Smooth muscle cell (in vitro differentiated cells): ENCODE measurements around the gene MPRIP. TPM values are rescaled to one million over a fixed set of nuclear protein-coding genes. Genes with fewer than 3 reads are reported as not detected.
"Not testable (repeated sequence)": the region's sequence is repeated elsewhere in the genome, so short reads cannot be mapped to it uniquely, and the experiment has no call there.

Experiments used
- DNase-seq: peaks from one replicate; lab custom pipeline; 2025; ENCODE audit not compliant: unreplicated experiment; lab: John Stamatoyannopoulos, UW
- H2AFZ ChIP-seq: fragments of 200-600 bp; sonication (generic); 2 replicates; pipeline ENCODE4 v1.6.0; 2016; ENCODE audit warnings: antibody characterized with exemption, low read depth, mild to moderate bottlenecking
- H3F3A ChIP-seq: fragments of 200-600 bp; sonication (generic); 2 replicates; pipeline ENCODE4 v1.6.0; 2017; ENCODE audit warnings: antibody characterized with exemption, low read depth
- H3K27ac ChIP-seq: fragments of 200-600 bp; sonication (generic); 2 replicates; pipeline ENCODE4 v1.5.1; 2016; ENCODE audit warnings: low read depth, mild to moderate bottlenecking
- H3K27me3 ChIP-seq: fragments of 200-600 bp; sonication (generic); 2 replicates; pipeline ENCODE4 v1.6.1; 2016; ENCODE audit warnings: low read depth, mild to moderate bottlenecking
- H3K36me3 ChIP-seq: fragments of 200-600 bp; sonication (generic); 2 replicates; pipeline ENCODE4 v1.5.1; 2016; ENCODE audit warnings: low read depth
- H3K4me1 ChIP-seq: fragments of 200-600 bp; sonication (generic); 2 replicates; pipeline ENCODE4 v1.5.1; 2016; ENCODE audit warnings: low read depth
- H3K4me2 ChIP-seq: fragments of 200-600 bp; sonication (generic); 2 replicates; pipeline ENCODE4 v1.6.0; 2016; ENCODE audit warnings: mild to moderate bottlenecking
- H3K4me3 ChIP-seq: fragments of 200-600 bp; sonication (generic); 2 replicates; pipeline ENCODE4 v1.5.1; 2016; ENCODE audit warnings: mild to moderate bottlenecking
- H3K79me2 ChIP-seq: fragments of 200-600 bp; sonication (generic); 2 replicates; pipeline ENCODE4 v1.6.0; 2016; ENCODE audit warnings: low read depth, mild to moderate bottlenecking
- H3K9ac ChIP-seq: fragments of 200-600 bp; sonication (generic); 2 replicates; pipeline ENCODE4 v1.6.0; 2016; ENCODE audit warnings: low read depth
- H3K9me3 ChIP-seq: fragments of 200-600 bp; sonication (generic); replicated peaks from 2 replicates; pipeline ENCODE4 v1.5.1; 2016; ENCODE audit warnings: low read depth
- H4K20me1 ChIP-seq: fragments of 200-600 bp; sonication (generic); 2 replicates; pipeline ENCODE4 v1.6.0; 2016; ENCODE audit warnings: low read depth
- WGBS: methylation state at CpG from one replicate; pipeline ENCODE4 v1.1.7; 2016; ENCODE audit warnings: low lambda C conversion rate; 5-methylcytosine and 5-hydroxymethylcytosine counted together
- polyA plus RNA-seq: library from polyadenylated mRNA; unstranded; fragments of >200 nt; fragmentation: Nextera tagmentation; extraction: Ambion mirVana; gene quantifications from 2 replicates; pipeline ENCODE4 v1.2.1, GENCODE V29; 2016
- total RNA-seq: library from RNA; depleted of rRNA; stranded (reverse); fragments of >200 nt; gene quantifications from 2 replicates; pipeline ENCODE4 v1.2.3, GENCODE V29; 2014
- TF ChIP-seq, protein P1 (sequence below): fragments of 200-600 bp; sonication (generic); IDR thresholded peaks from 2 replicates; pipeline ENCODE4 v1.5.1; 2017; ENCODE audit warnings: borderline replicate concordance, mild to moderate bottlenecking, antibody characterized with exemption; ENCODE audit not compliant: insufficient read depth, poor library complexity, severe bottlenecking

The MPRIP gene
- total and polyA plus RNA-seq, 2 experiments from 2014 or later = 58.8 to 69.3 TPM

DNA sequence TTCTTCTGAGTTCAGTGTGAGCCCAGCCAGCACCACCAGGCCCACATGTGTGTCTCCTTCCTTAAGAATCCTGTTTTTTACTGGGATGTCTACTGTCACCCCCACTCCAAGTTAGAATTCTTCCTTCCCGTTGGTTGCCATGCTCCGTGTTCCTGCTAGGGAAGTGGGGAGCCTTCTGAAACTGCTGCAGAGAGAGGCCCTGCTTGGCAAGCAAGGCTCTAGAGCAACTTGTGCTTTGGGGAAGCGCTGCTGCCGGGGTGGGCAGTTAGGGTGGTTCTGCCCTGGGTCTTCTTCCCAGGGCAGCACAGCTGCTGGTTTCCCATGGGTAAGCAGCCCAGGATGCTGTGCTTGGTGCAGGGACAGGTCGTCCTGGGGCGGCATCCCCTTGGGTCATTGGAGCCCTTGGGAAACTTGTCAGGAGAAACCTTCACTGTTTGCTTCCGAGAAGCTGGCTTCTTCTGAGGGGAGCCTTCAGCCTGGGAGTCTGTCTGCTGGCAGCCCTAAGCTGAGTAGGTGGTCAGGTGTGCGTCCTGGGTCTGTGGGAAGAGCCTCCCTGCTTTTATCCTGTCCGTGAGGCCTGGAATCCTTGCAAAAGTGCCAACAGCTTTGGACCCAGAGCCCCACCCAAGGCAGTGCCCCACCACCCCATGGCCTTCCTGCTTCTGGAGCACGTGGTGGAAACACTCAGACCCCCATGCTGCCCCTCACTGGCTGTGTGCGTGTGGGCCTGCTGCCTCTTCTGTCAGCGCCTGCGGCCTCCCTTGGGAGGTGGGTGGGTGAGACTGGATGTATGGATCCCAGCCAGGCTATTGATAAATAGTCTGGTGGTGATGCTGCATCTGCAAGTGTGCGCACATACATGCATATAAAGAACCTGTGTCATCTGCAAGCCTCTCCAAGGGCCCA is 92.0 kb downstream of the MPRIP start:
- 95% methylated on average over 14 of the region's 14 CpGs for WGBS
- H4K20me1 ChIP-seq = peaks cover 85% of the 10 kb centered on the region
- TF ChIP-seq, protein P1, sequence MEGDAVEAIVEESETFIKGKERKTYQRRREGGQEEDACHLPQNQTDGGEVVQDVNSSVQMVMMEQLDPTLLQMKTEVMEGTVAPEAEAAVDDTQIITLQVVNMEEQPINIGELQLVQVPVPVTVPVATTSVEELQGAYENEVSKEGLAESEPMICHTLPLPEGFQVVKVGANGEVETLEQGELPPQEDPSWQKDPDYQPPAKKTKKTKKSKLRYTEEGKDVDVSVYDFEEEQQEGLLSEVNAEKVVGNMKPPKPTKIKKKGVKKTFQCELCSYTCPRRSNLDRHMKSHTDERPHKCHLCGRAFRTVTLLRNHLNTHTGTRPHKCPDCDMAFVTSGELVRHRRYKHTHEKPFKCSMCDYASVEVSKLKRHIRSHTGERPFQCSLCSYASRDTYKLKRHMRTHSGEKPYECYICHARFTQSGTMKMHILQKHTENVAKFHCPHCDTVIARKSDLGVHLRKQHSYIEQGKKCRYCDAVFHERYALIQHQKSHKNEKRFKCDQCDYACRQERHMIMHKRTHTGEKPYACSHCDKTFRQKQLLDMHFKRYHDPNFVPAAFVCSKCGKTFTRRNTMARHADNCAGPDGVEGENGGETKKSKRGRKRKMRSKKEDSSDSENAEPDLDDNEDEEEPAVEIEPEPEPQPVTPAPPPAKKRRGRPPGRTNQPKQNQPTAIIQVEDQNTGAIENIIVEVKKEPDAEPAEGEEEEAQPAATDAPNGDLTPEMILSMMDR = no peak

DNA sequence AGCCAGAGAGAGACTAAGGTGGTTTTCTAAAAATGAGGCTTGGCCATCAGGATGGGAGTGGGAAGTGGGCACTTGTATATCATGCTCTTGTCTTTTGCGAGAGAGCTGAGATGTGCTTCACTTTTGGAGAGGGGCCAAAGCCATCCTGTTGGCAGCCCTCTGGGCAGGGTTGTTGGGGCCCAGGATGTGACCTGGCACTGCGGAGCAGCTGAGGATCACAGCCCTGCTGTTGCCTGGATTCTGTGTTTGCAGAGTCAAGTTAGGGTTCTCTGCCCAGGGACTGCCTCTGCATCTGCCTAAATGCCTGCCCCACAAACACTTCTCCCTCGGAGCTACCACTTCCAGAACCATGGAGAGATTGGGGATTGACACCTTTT is 92.7 kb downstream of the MPRIP start:
- 70% methylated on average over 3 of the region's 3 CpGs for WGBS
- H3K27me3 ChIP-seq = no peaks in the 10 kb centered on the region
- H3K9ac ChIP-seq = no peak overlapping the region
- H3K79me2 ChIP-seq = no peaks in the 10 kb centered on the region
- no peak overlapping the region for H3K4me2 ChIP-seq
- no peak overlapping the region for H3K27ac ChIP-seq
- H4K20me1 ChIP-seq = peaks cover 85% of the 10 kb centered on the region
- H3K4me1 ChIP-seq = peaks cover 7% of the 10 kb centered on the region
- no peaks in the 10 kb centered on the region for H3F3A ChIP-seq
- DNase-seq = no peak
- H3K9me3 ChIP-seq = no peaks in the 10 kb centered on the region
- H2AFZ ChIP-seq = no peak overlapping the region
- no peaks in the 10 kb centered on the region for H3K36me3 ChIP-seq
- TF ChIP-seq, protein P1 = no peak
- no peak overlapping the region for H3K4me3 ChIP-seq

More for the DNA sequence above, 92.0 kb downstream of the MPRIP start:
- Histone ChIP-seq H3K9ac (no peak overlapping the region), H3K4me2 (no peak overlapping the region), H3K9me3 (no peaks in the 10 kb centered on the region), H3K27ac (no peak overlapping the region), H3K4me3 (no peak overlapping the region), H3F3A (no peaks in the 10 kb centered on the region), H3K79me2 (no peaks in the 10 kb centered on the region), H3K27me3 (no peaks in the 10 kb centered on the region), H3K4me1 (peaks cover 7% of the 10 kb centered on the region), H2AFZ (no peak overlapping the region), H3K36me3 (no peaks in the 10 kb centered on the region)
- DNase-seq = no peak

DNA sequence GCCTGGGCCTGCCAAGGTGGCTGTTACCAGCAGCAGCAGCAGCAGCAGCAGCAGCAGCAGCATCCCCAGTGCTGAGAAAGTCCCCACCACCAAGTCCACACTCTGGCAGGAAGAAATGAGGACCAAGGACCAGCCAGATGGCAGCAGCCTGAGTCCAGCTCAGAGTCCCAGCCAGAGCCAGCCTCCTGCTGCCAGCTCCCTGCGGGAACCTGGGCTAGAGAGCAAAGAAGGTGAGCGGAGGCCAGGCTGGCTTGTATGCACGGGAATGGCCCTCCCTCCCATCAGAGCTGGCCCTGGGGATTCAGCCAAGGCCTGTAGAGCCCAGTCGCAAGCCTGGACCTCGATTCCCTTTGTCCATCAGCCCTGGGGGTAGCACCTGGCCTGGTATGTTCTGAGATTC is 94.0 kb downstream of the MPRIP start:
- not testable (repeated sequence) for H3K36me3 ChIP-seq, H3K4me1 ChIP-seq, H3K79me2 ChIP-seq, H3K9me3 ChIP-seq, H3K27me3 ChIP-seq, H3F3A ChIP-seq, H3K9ac ChIP-seq, H3K4me2 ChIP-seq, H3K27ac ChIP-seq, H3K4me3 ChIP-seq, H2AFZ ChIP-seq, DNase-seq
- H4K20me1 ChIP-seq = peaks cover 84% of the 10 kb centered on the region
- WGBS = 96% methylated on average over 5 of the region's 5 CpGs

DNA sequence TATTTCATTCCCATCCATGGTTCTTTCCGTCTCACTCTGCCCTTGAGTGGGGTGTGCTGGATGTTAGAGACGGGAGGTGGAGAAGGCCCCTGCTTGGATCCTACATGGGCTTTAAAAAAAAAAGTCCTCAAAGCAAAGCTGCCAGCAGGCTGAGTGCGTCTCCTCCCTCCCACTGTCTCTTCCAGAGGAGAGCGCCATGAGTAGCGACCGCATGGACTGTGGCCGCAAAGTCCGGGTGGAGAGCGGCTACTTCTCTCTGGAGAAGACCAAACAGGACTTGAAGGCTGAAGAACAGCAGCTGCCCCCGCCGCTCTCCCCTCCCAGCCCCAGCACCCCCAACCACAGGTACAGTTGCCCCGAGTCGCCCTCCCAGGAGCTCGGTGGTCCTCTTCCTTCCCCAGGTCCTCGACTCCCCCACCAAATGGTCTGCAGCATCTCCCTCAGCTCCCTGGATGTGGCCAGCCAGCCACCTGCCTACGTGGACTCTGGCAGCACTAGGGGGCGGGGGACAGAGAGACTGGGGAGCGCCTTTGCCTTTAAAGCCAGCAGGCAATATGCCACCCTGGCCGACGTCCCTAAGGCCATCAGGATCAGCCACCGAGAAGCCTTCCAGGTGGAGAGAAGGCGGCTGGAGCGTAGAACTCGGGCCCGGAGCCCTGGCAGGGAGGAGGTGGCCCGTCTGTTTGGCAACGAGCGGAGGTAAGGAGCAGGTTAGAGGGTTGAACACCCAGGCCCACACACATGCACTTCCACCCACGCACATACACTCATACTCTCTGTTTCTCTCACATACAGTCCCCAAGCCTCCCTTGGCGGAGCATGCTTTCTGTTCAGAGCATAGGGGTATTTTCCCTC is 95.7 kb downstream of the MPRIP start:
- DNase-seq = no peak
- H3K27me3 ChIP-seq = no peaks in the 10 kb centered on the region
- TF ChIP-seq, protein P1 = no peak
- H2AFZ ChIP-seq = no peak overlapping the region
- H3K4me3 ChIP-seq = no peak overlapping the region
- H3K9ac ChIP-seq = no peak overlapping the region
- H3K4me1 ChIP-seq = no peaks in the 10 kb centered on the region
- H3K9me3 ChIP-seq = no peaks in the 10 kb centered on the region
- no peak overlapping the region for H3K4me2 ChIP-seq
- WGBS = 98% methylated on average over 26 of the region's 30 CpGs
- no peak overlapping the region for H3K27ac ChIP-seq
- no peaks in the 10 kb centered on the region for H3K36me3 ChIP-seq
- no peaks in the 10 kb centered on the region for H3F3A ChIP-seq
- H4K20me1 ChIP-seq = peaks cover 77% of the 10 kb centered on the region
- no peaks in the 10 kb centered on the region for H3K79me2 ChIP-seq
